GM12872 (cell line): ENCODE measurements around the gene FCN1.

Source experiments
- CTCF ChIP-seq: IDR thresholded peaks from 3 replicates; pipeline ENCODE4 v1.5.1; 2011; ENCODE audit warnings: low read depth, mild to moderate bottlenecking, low read length, moderate library complexity; ENCODE audit not compliant: insufficient read depth

The FCN1 gene

GRCh38 chr9:134895567-134895907, 22.2 kb downstream of the FCN1 start:
- no peak for TF ChIP-seq CTCF

- TF ChIP-seq CTCF: no peak
Measured at GRCh38 chr9:134895097-134895496, 22.6 kb downstream of the FCN1 start.

- no peak for TF ChIP-seq CTCF
Measured at GRCh38 chr9:134894136-134894860, 23.4 kb downstream of the FCN1 start.

- no peak for TF ChIP-seq CTCF
Measured at GRCh38 chr9:134892820-134893420, 24.8 kb downstream of the FCN1 start.

GRCh38 chr9:134892221-134892620, 25.5 kb downstream of the FCN1 start:
- TF ChIP-seq CTCF: no peak

GRCh38 chr9:134891713-134892112, 26.0 kb downstream of the FCN1 start:
- TF ChIP-seq CTCF: no peak

- TF ChIP-seq CTCF: no peak
Measured at GRCh38 chr9:134891053-134891452, 26.7 kb downstream of the FCN1 start.
